ENCODE results near the gene MKI67.
"Not testable (repeated sequence)": the region's sequence is repeated elsewhere in the genome, so short reads cannot be mapped to it uniquely, and the experiment has no call there.

The MKI67 gene

GRCh38 chr10:128125944-128126764 is at the start of gene MKI67:
MKI67 (minus strand) TSS chr10:128126423; CDS start chr10:128125667, 756 bp downstream.
- DNase-seq (ENCODE audit: low read depth): peak; percentile 81

DNA sequence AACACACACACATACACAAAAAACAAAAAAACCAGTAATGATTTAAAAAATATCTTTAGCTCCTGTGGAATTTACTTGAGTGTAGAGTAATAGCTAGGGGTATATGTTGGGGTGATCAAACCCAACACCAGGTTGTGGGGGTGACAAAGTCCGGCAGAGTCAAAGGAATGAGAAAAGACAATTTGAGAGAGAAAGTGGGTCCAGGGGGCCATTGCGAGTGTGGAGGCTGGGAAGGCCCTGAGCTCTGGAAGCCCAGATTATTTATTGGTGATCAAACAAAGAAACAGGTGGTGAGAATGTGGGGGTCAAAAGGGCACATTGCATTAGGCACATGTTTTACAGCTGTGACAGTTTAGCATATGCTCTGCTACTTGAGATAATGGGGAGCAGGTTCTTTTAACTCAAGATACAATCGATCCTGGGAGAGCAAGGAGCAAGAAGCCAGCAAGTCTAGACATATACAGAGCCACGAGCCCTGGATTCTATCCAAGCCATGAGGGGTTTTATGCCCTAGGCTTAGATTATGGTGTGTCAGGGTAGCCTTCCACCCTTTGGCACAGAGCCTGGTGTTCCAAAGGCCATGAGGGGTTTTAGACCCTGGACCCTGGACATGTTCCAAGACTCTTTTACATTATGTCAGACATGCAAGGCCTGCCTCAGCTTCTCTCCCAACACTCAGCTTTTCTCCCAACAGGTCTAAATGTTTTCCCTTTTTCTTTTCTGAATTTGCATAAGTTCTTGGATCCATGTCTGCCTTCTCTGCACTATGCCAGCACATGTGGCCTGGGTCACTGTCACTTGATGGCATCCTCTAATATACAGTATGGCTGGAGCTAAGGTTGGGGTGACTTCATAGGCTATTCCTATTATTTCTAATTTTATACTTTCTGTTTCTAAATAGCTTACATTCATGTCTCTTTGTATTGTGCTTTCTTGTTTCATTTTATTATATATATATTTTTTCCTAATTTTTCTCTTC is 48.6 kb upstream of the MKI67 start:
- no peak for DNase-seq (ENCODE audit: low read depth)

DNA sequence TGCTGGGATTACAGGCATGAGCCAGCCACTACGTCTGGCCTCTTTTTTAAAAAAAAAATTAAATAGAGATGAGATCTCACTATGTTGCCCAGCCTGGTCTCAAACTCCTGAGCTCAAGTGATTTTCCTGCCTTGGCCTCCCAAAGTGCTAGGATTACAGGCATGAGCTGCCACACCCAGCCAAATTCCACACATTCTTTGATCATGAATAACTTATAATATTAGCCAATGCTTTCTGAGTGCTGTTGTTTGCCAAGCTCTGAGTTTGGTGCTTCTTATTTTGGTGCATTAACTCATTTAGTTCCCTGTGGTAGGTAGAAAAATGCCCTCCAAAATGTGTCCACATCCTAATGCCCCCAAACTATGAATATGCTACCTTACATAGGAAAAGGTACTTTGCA is 47.2 kb upstream of the MKI67 start:
- no peak for DNase-seq (ENCODE audit: low read depth)

DNA sequence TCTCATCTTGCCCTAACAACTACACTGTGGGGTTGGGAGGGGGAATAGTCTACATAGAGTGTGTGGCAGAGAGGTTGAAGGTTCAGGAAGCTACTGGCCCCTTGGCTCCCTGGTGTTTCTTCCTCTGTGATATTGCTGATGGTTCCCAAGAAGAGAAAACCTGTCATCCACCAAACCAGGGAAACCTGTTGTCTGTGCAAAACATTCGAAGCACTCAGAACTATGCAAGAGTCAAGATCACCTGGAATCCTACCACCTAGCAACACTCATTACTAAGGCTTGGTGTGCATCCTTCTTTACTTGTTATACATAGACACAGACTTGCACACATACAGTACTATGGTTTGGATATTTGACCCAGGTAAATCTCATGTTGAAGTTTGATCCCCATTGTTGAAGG is 46.5 kb upstream of the MKI67 start:
- no peak for DNase-seq (ENCODE audit: low read depth)

- DNase-seq (ENCODE audit: low read depth): no peak
Measured at GRCh38 chr10:128169811-128170379, 43.7 kb upstream of the MKI67 start.

GRCh38 chr10:128167926-128168520 is 41.8 kb upstream of the MKI67 start:
- no peak for DNase-seq (ENCODE audit: low read depth)

DNA sequence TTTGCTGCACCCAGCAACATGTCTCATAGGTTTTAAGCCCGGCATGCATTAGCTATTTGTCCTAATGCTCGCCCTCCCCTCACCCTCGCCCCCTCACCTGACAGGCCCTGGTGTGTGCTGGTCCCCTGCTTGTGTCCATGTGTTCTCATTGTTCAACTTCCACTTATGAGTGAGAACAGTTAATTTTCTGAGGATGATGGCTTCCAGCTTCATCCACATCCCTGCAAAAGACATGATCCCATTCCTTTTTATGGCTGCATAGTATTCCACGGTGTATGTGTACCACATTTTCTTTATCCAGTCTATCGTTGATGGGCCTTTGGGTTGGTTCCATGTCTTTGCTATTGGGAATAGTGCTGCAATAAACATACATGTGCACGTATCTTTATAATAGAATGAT is 40.9 kb upstream of the MKI67 start:
- not testable (repeated sequence) for DNase-seq (ENCODE audit: low read depth)

GRCh38 chr10:128166151-128166550 is 39.9 kb upstream of the MKI67 start:
- no peak for DNase-seq (ENCODE audit: low read depth)

GRCh38 chr10:128165536-128165935 is 39.3 kb upstream of the MKI67 start:
- DNase-seq (ENCODE audit: low read depth): no peak

- no peak for DNase-seq (ENCODE audit: low read depth)
Measured at GRCh38 chr10:128163701-128164100, 37.5 kb upstream of the MKI67 start.

DNA sequence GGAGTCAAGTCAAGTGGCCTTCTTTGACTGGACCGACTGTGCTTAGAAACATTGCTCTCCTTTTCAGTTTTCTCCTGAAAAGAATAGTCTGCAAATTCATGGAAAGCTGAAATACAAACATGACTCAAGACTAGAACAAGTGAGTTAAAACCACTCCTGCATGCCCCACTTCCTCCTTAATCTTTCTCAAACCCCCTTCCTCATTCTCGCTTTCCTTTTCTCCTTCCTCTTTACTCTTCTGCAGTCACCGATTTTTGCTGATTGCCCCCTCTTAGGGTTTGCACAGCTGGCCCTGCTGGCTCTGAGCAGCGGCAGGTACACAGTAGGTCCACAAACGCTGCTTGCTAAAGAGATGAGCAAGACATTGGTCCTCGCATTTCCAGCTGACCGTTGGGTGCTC is 34.8 kb upstream of the MKI67 start:
- no peak for DNase-seq (ENCODE audit: low read depth)

DNA sequence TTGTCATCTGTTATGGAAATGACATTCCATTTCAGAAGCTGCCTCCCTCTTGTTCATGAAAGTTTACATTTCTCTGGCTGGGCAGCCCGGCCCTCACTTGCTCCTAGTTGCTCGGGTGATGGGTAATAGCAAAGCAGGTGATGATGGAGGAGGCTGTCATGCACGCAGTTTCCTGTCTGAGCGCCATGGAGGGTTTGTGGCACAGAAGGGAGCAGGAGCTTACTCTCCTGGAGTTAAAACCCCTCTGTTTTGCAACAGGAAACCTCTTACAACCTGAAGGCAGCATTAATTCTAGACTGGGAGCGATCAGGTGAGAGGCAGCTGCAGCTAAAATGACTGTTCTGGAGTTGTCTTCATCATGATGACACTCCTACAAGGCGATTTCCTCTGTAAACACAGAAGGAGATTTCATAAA is 34.1 kb upstream of the MKI67 start:
- no peak for DNase-seq (ENCODE audit: low read depth)

- DNase-seq (ENCODE audit: low read depth): no peak
Measured at GRCh38 chr10:128158021-128158795, 32.0 kb upstream of the MKI67 start.

DNA sequence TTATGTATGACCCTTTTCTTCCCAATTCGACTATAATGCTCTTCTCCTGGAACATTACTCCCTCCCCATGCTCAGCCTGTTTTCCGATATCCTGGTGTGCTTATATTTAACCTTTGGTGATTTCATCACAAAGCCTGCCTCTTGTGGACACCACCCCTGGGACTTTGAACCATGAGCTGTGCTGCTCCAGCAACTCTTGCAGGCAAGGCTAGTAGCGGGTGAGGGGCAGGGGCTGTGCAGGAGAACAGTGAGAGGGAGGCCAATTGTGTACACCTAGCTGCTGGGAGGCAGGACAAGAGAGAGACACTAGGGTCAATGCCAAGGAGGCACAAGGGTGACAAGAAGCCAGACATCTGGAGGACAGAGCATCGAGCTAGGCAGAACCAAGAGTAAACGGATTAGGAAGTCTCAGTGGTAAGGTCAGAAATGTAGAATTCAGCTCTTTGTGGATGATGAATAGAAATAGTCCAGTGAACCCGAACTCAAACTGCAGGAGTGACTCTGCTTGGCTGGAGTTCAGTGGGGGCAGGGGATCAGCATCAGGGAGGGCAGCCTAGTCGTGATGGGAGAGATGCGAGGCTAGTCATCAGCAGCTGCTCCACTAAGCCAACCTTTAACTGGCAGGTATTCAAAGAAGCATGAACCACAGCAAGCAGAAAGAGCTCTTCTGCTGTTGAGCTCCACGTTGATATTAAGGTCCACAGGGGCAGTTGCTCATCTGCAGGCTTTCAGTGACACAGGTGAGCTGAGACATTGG is 31.0 kb upstream of the MKI67 start:
- DNase-seq (ENCODE audit: low read depth): no peak

DNA sequence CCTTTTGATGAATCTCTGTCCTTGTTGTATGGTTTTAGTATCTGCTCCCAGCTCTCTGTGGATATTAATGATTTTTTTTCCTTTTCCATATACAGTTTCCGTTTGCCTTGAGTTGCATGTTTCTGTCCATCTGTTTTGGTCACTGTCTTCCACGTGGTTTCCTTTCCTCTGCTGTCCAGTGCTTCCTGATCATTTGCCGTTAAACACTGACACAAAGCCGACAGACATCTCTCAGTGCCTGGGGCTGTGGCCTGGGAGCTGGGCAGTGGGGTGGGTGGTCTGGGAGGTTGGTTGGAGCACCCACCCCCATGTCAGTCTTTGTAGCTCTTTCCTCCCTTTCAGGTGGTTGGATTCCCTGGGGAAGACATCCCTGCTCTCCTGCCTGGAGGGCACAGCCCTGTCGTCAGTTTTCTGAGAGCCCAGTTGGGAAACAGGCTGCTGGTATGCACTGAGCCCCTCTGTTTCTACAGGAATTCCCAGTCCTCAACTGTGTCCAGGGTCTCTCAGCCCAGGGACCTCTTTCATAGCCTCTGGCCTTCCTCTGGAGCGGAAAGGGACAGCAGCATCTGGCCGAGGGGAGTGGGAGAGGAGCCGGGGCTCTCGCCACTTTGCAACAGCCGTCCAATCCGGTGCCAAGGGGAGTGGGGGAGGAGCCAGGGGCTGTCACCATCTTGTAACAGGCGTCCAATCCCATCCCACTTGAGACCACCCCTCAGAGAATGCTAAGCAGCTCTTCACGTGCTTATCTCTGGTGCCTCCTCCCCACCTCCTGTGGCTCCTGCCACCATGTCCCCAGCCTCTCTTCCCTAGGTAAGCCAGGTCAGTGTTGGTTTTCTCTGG is 26.7 kb upstream of the MKI67 start:
- no peak for DNase-seq (ENCODE audit: low read depth)

DNA sequence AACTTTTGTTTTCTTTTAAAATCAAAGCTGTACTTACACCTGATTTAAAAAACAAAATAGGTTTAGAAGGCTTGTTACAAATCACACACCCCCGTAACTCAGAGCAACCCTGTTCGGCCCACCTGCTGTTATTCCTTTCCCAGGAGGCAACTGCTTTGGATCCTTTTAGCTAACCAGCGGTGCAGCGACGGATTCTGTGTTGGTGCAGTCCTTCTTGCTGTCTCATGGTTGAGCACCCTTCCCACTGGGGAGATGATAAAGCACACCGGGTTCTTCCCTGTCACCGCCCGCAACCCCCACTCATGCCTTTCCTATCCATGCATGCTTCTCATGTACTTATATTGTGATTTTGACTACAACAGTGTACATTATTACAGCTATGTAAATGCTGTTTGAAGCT is 24.8 kb upstream of the MKI67 start:
- no peak for DNase-seq (ENCODE audit: low read depth)

DNA sequence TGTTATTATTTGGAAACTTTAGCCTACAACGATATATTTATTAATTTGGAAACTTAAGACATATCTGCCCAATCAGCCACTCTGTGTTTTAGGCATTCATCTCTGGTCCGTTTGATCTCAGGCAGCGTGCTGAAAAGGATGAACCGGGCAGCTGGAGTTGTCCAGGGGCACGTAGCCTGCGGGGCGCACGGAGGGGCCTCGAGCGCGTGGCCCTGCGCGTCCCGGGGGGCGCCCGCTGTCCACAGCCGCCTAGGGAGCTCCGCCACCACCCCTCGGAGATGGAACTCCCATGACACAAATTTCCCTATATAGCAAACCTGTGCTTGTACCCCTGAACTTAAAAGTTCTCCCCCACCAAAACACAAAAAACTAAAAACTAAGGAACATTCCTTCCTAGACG is 24.3 kb upstream of the MKI67 start:
- no peak for DNase-seq (ENCODE audit: low read depth)

- peak; percentile 51 for DNase-seq (ENCODE audit: low read depth)
Measured at GRCh38 chr10:128150045-128150493, 23.8 kb upstream of the MKI67 start.

- no peak for DNase-seq (ENCODE audit: low read depth)
Measured at GRCh38 chr10:128149267-128150014, 23.2 kb upstream of the MKI67 start.
